ENCODE measurements around the gene EZH1.
A peak's percentile ranks its signal among the peaks of the same experiment; 100 is the strongest.
"Not testable (repeated sequence)": the region's sequence is repeated elsewhere in the genome, so short reads cannot be mapped to it uniquely, and the experiment has no call there.

Gene EZH1

DNA sequence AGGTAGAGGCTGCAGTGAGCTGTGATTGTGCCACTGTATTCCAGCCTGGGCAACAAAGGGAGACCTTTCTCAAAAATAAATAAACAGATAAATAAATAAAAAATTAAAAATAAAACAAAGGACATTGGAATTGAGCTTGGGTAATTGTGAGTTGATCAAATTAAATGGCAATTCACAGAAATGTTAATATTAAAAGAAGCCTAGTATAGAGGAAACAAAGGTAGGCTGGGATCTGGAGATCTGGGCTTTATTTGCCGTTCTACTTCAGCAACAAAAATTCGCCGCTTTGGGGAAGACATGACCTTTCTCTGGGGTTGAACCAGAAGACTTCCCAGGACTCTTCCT, 28.1 kb upstream of the EZH1 start:
- no peak for DNase-seq (ENCODE audit: low read depth)

DNA sequence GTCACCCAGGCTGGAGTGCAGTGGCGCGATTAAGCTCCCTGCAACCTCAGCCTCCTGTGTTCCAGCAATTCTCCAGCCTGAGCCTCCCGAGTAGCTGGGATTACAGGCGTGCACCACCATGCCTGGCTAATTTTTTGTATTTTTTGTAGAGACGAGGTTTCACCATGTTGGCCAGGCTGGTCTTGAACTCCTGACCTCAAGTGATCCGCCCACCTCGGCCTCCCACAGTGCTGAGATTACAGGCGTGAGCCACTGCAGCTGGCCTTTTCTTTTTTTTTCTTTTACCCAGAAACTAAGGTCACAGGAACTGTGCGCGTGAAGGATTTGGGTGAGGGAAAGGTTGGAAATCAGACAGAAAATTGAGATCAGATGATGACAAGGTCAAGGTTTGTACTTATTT, 25.1 kb upstream of the EZH1 start:
- DNase-seq (ENCODE audit: low read depth): not testable (repeated sequence)

- not testable (repeated sequence) for DNase-seq (ENCODE audit: low read depth)
These were observed 23.2 kb upstream of the EZH1 start for GRCh38 chr17:42768006-42768405.

- no peak for DNase-seq (ENCODE audit: low read depth)
These were observed 22.7 kb upstream of the EZH1 start for GRCh38 chr17:42767512-42767911.

- no peak for DNase-seq (ENCODE audit: low read depth)
These were observed 21.3 kb upstream of the EZH1 start for GRCh38 chr17:42766124-42766523.

- no peak for DNase-seq (ENCODE audit: low read depth)
These were observed 16.8 kb upstream of the EZH1 start for GRCh38 chr17:42761638-42762037.

DNA sequence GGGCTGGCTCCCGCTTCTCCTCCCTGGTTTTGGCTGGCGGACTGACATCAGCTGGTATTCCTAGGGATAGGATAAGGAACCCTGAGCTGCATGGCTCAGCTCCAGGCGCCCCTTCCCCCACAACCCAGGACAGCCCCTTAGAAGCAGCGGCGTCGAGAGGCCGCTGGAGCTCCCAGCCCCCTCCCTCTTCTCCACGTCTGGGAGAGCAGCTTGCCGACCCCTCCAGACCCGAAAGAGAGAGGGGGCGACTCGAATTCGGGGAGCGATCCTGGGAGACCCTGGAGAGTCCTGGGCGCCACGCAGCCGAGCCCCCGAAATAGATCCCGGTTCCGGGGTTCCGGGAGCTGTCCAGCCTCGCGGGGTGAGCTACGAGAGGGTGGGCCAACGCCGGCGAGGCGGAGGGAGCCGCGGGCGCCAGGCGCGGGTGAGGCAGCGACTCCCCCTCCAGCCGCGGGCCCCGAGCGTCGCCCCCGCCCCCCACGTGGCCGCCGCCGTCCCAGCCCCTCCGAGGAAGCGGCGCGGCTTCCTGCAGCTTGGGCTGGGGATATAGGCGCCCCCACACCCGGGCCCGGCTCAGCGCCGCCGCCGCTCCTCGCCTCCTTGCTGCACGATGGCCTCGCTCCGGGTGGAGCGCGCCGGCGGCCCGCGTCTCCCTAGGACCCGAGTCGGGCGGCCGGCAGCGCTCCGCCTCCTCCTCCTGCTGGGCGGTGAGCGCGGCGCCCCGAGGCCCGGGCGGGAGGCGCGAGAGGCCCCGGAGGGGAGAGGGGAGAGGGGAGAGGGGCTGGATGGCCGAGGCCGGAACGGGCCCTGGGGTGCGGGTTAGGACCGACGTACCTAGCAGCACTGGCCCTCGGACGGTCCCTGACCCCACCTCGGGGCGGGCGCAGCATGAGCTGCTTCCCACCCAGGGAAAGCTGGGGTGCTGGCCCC, 16.1 kb upstream of the EZH1 start, which contains the start of gene RAMP2:
Gene RAMP2 (plus strand): TSS at position 576 of the 930 bp plus-strand sequence. CDS start 35 bp downstream, at position 611.
- DNase-seq (ENCODE audit: low read depth): peak; percentile 42

DNA sequence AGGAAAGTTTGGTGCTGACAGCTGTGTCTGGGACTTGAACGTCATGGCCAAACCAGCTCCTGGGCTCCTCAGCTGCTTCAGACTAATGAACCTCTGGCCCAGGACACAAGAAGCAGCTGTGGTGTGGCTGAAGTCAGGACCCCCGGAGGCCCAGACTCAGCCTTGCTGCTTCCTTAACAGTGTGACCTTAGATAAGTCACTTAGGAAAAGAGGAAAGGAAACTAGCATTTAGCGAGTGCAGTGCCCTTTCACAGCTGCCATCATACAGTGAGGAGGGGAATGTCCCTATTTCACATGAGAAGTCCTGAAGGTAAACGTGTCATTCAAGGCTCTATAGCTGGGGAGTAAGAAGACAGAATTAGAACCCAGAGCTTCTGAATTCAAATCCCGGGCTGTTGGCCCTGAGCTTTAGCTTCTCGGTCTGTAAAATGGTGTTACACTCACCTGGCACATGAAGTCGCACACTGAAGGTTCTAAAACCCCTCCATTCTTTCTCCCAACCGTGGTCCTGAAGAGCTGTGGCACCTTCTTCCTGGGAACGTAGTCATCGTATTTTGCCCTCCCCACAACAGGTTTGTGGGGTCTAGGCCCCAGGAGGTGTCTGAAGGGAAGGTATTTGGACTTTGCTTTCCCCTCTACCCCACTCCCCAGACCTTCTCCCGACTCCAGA, 15.3 kb upstream of the EZH1 start:
- DNase-seq (ENCODE audit: low read depth): no peak

- DNase-seq (ENCODE audit: low read depth): no peak
These were observed 9.9 kb upstream of the EZH1 start for GRCh38 chr17:42754782-42755181.

- DNase-seq (ENCODE audit: low read depth): peak; percentile 33
These were observed 6.8 kb upstream of the EZH1 start for GRCh38 chr17:42751628-42752027.

GRCh38 chr17:42750739-42751344, 6.0 kb upstream of the EZH1 start:
- DNase-seq (ENCODE audit: low read depth): no peak

DNA sequence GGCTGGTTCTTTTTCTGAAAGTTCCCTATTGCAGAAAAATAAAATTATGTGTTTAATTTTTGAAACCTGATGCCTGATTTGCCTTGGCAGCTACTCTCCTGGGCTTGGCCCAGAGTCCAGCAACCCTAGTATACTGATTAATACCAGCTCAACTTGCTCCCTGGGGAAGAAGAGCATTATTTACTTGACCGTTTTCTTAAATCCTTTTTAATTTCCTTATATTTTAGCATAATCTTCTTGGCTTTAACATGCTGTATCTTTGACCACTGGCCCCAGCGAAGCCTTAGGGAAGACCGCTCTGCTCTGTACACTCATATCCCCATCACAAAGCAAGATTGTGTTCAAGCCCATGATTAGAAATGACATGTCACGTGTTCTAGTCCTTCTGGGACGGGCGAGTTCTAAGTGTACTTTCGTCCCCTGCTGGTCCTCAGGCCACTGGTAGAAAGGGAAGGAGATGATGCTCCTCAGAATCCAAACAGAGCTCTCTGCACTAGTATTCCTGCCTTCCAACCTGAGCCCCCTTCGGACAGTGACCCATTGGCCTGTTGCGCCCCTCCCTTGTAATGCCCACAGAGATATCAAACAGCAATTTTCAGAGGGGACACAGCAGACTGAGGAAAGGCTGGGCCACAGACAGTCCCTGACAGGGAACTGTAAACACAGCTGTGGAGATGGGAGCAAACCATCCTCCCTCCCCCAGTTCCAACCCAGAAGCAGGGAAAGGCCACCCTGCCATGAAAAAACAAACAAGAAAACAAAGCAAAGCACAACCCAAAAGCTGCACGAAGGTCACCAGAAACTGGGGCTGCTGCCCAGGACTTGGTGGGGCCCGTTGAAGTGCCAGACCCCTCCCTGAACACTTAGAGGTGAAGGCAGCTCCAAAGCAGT, 4.3 kb upstream of the EZH1 start:
- DNase-seq (ENCODE audit: low read depth): no peak

GRCh38 chr17:42748202-42748907, 3.5 kb upstream of the EZH1 start:
- DNase-seq (ENCODE audit: low read depth): no peak

DNA sequence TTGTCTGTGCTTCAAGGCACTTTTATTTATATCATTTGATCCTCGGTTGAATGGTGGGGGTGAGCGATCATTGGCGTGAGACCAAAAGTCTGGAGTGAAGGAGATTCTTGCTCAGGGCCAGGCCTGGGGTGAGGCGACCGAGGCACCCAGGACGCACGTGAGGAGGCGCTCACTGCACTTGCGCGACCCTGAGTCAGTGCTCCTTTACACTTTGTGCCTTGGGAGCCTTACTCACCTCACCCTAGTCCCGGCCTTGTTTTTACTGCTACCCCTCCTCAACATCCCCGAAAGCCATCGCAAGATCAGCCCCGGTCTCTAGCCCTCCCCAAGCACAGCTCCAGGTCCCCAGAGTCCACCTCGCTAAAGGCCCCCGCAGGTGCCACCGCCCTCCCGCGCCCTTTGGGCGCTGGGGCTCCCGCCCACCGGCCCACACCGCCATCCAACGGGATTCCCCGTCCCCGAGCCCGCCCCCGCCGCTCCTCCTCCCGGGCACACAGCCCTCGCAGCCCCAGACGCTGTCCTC, 496 bp downstream of the EZH1 start:
- DNase-seq (ENCODE audit: low read depth): peak; percentile 65

- DNase-seq (ENCODE audit: low read depth): no peak
These were observed 1.1 kb downstream of the EZH1 start for GRCh38 chr17:42743595-42744282.

- not testable (repeated sequence) for DNase-seq (ENCODE audit: low read depth)
These were observed 1.9 kb downstream of the EZH1 start for GRCh38 chr17:42742916-42743315.

DNA sequence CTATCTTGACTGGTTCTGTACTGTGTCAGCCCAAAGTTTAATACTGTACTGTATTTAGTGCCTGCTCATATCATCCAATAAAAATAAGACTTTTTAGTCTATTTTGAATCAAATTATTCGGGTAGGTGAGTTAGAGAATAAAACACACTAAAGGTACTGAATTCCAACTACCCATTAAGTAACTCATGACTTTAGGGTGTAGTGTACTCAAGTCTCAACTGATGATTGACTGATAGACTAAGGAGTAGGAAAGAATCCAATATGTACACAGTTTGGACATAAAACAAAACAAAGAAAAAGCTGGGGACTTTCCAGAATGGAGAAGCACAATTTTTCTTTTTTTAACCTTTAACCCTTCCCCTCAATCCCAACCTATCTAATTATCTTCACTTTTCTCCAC, 4.1 kb downstream of the EZH1 start:
- DNase-seq (ENCODE audit: low read depth): no peak

- DNase-seq (ENCODE audit: low read depth): no peak
These were observed 19.7 kb downstream of the EZH1 start for GRCh38 chr17:42725143-42725542.

GRCh38 chr17:42723636-42724035, 21.2 kb downstream of the EZH1 start:
- no peak for DNase-seq (ENCODE audit: low read depth)

GRCh38 chr17:42720996-42721583, 23.8 kb downstream of the EZH1 start:
- peak; percentile 73 for DNase-seq (ENCODE audit: low read depth)
